Peyer's patch (tissue), 4 donors: ENCODE results near the gene PSMG1.

ENCODE experiments used
- POLR2A ChIP-seq, 2 donors: fragments of 450-650 bp; IDR thresholded peaks; one replicate each; pipeline ENCODE4 v1.5.1; 2017; ENCODE audit warnings: antibody characterized with exemption in 2 of 2, mild to moderate bottlenecking in 2 of 2, moderate library complexity in 2 of 2
- TF ChIP-seq, protein P1 (sequence below), 6 experiments: fragments of 450-650 bp in 4 of 6; fragments of 200-600 bp in 2 of 6; sonication (generic) in 1 of 6; IDR thresholded peaks; one replicate each; pipeline ENCODE4 v1.5.1; 2017 to 2019; ENCODE audit warnings: antibody characterized with exemption in 6 of 6, mild to moderate bottlenecking in 3 of 6, moderate library complexity in 1 of 6

DNA sequence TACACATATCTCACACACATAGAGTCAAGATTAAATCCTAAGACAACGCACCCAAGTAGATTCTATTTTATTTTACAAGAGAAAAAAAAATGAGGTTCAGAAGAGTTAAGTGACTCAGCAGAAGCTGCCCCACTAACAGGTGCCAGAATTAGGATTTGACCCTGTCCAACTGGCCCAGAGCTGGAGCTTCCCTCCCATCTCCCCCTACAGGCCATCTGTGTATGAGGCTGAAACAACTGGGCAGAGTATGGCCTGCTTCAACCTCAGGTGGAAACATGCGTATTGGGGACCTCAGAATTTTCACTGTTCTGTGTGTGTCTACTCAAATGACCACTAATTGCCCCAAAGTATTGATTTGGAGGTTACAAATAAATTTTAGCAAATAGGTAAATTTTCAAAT, 29.9 kb downstream of the PSMG1 start:
- TF ChIP-seq, protein P1, sequence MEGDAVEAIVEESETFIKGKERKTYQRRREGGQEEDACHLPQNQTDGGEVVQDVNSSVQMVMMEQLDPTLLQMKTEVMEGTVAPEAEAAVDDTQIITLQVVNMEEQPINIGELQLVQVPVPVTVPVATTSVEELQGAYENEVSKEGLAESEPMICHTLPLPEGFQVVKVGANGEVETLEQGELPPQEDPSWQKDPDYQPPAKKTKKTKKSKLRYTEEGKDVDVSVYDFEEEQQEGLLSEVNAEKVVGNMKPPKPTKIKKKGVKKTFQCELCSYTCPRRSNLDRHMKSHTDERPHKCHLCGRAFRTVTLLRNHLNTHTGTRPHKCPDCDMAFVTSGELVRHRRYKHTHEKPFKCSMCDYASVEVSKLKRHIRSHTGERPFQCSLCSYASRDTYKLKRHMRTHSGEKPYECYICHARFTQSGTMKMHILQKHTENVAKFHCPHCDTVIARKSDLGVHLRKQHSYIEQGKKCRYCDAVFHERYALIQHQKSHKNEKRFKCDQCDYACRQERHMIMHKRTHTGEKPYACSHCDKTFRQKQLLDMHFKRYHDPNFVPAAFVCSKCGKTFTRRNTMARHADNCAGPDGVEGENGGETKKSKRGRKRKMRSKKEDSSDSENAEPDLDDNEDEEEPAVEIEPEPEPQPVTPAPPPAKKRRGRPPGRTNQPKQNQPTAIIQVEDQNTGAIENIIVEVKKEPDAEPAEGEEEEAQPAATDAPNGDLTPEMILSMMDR (IDR thresholded peaks at IDR 0.05), result peak in 3 of 6 experiments; percentile 4 to 24 (median 13)
- no peak for TF ChIP-seq POLR2A (IDR thresholded peaks at IDR 0.05)
